HG03432 (cell line): ENCODE measurements around the gene SWI5.
"Not testable (repeated sequence)": the region's sequence is repeated elsewhere in the genome, so short reads cannot be mapped to it uniquely, and the experiment has no call there.

Experiments
- ATAC-seq: cut with Tn5 transposase; IDR thresholded peaks from one replicate; pipeline ENCODE4 v1.9.1; 2021; ENCODE audit warnings: mild to moderate bottlenecking, moderate library complexity; ENCODE audit not compliant: unreplicated experiment

The SWI5 gene

GRCh38 chr9:128276008-128276573, at the start of gene SWI5:
Gene SWI5 (plus strand): TSS chr9:128276276.
- peak; percentile 96 for ATAC-seq

GRCh38 chr9:128226412-128226801, 49.7 kb upstream of the SWI5 start:
- ATAC-seq = no peak

- not testable (repeated sequence) for ATAC-seq
These were observed 45.2 kb upstream of the SWI5 start for GRCh38 chr9:128230897-128231296.

- ATAC-seq = no peak
These were observed 44.2 kb upstream of the SWI5 start for GRCh38 chr9:128231638-128232527.

GRCh38 chr9:128232528-128233428, 43.3 kb upstream of the SWI5 start:
- ATAC-seq = no peak

GRCh38 chr9:128233817-128234406, 42.2 kb upstream of the SWI5 start:
- no peak for ATAC-seq

GRCh38 chr9:128242124-128242523, 34.0 kb upstream of the SWI5 start:
- ATAC-seq = no peak

- no peak for ATAC-seq
These were observed 33.3 kb upstream of the SWI5 start for GRCh38 chr9:128242828-128243214.

GRCh38 chr9:128243215-128244018, 32.7 kb upstream of the SWI5 start:
- ATAC-seq = no peak

- no peak for ATAC-seq
These were observed 31.8 kb upstream of the SWI5 start for GRCh38 chr9:128244091-128244836.

GRCh38 chr9:128244837-128245231, 31.2 kb upstream of the SWI5 start:
- no peak for ATAC-seq

- no peak for ATAC-seq
These were observed 30.5 kb upstream of the SWI5 start for GRCh38 chr9:128245421-128246151.

- ATAC-seq = no peak
These were observed 29.6 kb upstream of the SWI5 start for GRCh38 chr9:128246471-128246870.

- no peak for ATAC-seq
These were observed 28.8 kb upstream of the SWI5 start for GRCh38 chr9:128247226-128247803.

- ATAC-seq = no peak
These were observed 26.5 kb upstream of the SWI5 start for GRCh38 chr9:128249558-128249907.

GRCh38 chr9:128249908-128250838, 25.9 kb upstream of the SWI5 start:
- peak; percentile 91 for ATAC-seq
